Measurements from ENCODE around the gene MGLL. TPM values are rescaled to one million over a fixed set of nuclear protein-coding genes. Genes with fewer than 3 reads are reported as not detected.

The MGLL gene
- total RNA-seq, 1 donor from 2014 or later = 61.0 TPM

DNA sequence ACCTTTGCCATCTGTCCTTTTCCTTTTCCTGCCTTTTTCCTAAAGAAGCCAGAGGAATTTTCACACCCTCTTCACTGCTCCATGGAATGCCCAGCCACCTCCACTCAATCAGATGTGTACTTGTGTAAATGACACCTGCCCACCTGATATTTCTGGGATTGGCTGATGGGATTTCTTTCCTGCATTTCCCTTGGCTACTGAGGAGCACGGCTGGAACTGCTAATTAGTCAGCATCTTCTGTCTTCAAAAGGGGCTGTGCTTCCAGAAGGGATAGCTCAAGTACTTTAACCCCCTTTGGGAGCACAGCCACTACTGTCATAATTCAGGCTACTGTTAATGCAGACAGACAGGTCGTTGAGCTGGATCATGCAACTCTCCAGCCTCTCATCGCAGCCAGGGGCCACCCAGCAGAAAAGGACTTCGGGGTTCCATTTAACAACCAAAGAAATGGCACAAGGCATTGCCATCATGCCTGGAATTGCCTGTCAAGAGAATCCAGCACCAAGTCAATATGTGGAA, 38.6 kb downstream of the MGLL start:
- no peaks in the 10 kb centered on the region for H3K27me3 Mint-ChIP-seq (ENCODE audit: low read depth)
- peaks cover 62% of the 10 kb centered on the region for H3K4me1 Mint-ChIP-seq (ENCODE audit: low read depth)
- TF ChIP-seq, protein P1, sequence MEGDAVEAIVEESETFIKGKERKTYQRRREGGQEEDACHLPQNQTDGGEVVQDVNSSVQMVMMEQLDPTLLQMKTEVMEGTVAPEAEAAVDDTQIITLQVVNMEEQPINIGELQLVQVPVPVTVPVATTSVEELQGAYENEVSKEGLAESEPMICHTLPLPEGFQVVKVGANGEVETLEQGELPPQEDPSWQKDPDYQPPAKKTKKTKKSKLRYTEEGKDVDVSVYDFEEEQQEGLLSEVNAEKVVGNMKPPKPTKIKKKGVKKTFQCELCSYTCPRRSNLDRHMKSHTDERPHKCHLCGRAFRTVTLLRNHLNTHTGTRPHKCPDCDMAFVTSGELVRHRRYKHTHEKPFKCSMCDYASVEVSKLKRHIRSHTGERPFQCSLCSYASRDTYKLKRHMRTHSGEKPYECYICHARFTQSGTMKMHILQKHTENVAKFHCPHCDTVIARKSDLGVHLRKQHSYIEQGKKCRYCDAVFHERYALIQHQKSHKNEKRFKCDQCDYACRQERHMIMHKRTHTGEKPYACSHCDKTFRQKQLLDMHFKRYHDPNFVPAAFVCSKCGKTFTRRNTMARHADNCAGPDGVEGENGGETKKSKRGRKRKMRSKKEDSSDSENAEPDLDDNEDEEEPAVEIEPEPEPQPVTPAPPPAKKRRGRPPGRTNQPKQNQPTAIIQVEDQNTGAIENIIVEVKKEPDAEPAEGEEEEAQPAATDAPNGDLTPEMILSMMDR (IDR thresholded peaks at IDR 0.05) = no peak
- H3K9me3 Mint-ChIP-seq (ENCODE audit: low read depth) = no peaks in the 10 kb centered on the region
- no peak overlapping the region for H3K4me3 Mint-ChIP-seq (ENCODE audit: unreplicated experiment)
- no peak for DNase-seq (ENCODE audit: low spot score)
- H3K27ac Mint-ChIP-seq (ENCODE audit: unreplicated experiment) = no peak overlapping the region
- H3K36me3 Mint-ChIP-seq (ENCODE audit: low read depth) = peaks cover 8% of the 10 kb centered on the region

- Mint-ChIP-seq H3K27me3 (ENCODE audit: low read depth) (no peaks in the 10 kb centered on the region), H3K4me3 (ENCODE audit: unreplicated experiment) (no peak overlapping the region), H3K9me3 (ENCODE audit: low read depth) (no peaks in the 10 kb centered on the region), H3K36me3 (ENCODE audit: low read depth) (peaks cover 6% of the 10 kb centered on the region), H3K4me1 (ENCODE audit: low read depth) (peaks cover 56% of the 10 kb centered on the region), H3K27ac (ENCODE audit: unreplicated experiment) (no peak overlapping the region)
- TF ChIP-seq, protein P1 (IDR thresholded peaks at IDR 0.05) = no peak
- DNase-seq (ENCODE audit: low spot score) = no peak
These were observed 39.1 kb downstream of the MGLL start for GRCh38 chr3:127783166-127783565.

- Mint-ChIP-seq H3K4me1 (ENCODE audit: low read depth) (peaks cover 58% of the 10 kb centered on the region), H3K36me3 (ENCODE audit: low read depth) (peaks cover 6% of the 10 kb centered on the region), H3K27me3 (ENCODE audit: low read depth) (no peaks in the 10 kb centered on the region), H3K4me3 (ENCODE audit: unreplicated experiment) (peak overlapping the region; percentile 0), H3K27ac (ENCODE audit: unreplicated experiment) (peak overlapping the region; percentile 68), H3K9me3 (ENCODE audit: low read depth) (no peaks in the 10 kb centered on the region)
- TF ChIP-seq, protein P1 (IDR thresholded peaks at IDR 0.05) = no peak
- no peak for DNase-seq (ENCODE audit: low spot score)
These were observed 40.8 kb downstream of the MGLL start for GRCh38 chr3:127781411-127782001.

GRCh38 chr3:127780536-127781400, 41.5 kb downstream of the MGLL start:
- no peak for DNase-seq (ENCODE audit: low spot score)
- Mint-ChIP-seq H3K4me1 (ENCODE audit: low read depth) (peaks cover 58% of the 10 kb centered on the region), H3K4me3 (ENCODE audit: unreplicated experiment) (no peak overlapping the region), H3K27ac (ENCODE audit: unreplicated experiment) (peak overlapping the region; percentile 93), H3K36me3 (ENCODE audit: low read depth) (peaks cover 6% of the 10 kb centered on the region), H3K27me3 (ENCODE audit: low read depth) (no peaks in the 10 kb centered on the region), H3K9me3 (ENCODE audit: low read depth) (no peaks in the 10 kb centered on the region)
- TF ChIP-seq, protein P1 (IDR thresholded peaks at IDR 0.05) = no peak

DNA sequence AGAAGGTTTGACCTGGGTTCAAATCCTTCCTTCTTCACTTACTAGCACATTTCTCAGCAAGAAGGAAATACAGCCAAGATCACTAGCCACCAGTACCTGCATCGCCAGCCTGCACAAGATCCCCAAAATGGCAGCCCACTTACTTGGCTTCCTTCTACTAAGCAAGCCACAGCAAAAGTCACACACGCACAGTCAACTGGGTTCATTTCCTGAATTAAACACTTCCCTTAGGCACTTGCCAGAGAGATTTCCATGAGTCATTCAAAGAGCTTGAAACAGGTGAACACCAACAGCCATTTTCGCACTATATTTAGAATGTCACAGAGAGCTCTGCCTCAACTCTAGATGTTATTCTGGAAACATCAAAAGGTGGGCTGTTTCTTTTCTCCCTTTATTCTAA, 42.6 kb downstream of the MGLL start:
- DNase-seq (ENCODE audit: low spot score) = no peak
- no peaks in the 10 kb centered on the region for H3K27me3 Mint-ChIP-seq (ENCODE audit: low read depth)
- peak overlapping the region; percentile 5 for H3K4me3 Mint-ChIP-seq (ENCODE audit: unreplicated experiment)
- H3K36me3 Mint-ChIP-seq (ENCODE audit: low read depth) = peaks cover 5% of the 10 kb centered on the region
- no peaks in the 10 kb centered on the region for H3K9me3 Mint-ChIP-seq (ENCODE audit: low read depth)
- H3K4me1 Mint-ChIP-seq (ENCODE audit: low read depth) = peaks cover 61% of the 10 kb centered on the region
- TF ChIP-seq, protein P1 (IDR thresholded peaks at IDR 0.05) = no peak
- peak overlapping the region; percentile 93 for H3K27ac Mint-ChIP-seq (ENCODE audit: unreplicated experiment)
